IMR-90 (cell line): ENCODE results near the gene DPH3.

Experiments
- BHLHE40 ChIP-seq: fragments of 150-350 bp; IDR thresholded peaks from 2 replicates; pipeline ENCODE4 v1.6.1; 2016; ENCODE audit warnings: mild to moderate bottlenecking, low read depth, low read length
- CTCF ChIP-seq: conservative IDR thresholded peaks from 2 replicates; pipeline ENCODE4 v1.5.1; 2012; ENCODE audit warnings: mild to moderate bottlenecking, low read depth, low read length, improper control_type of control experiment
- FOS ChIP-seq: fragments of 150-350 bp; IDR thresholded peaks from 2 replicates; pipeline ENCODE4 v1.6.1; 2016; ENCODE audit warnings: low read depth, low read length
- MAFK ChIP-seq: IDR thresholded peaks from 2 replicates; pipeline ENCODE4 v1.6.1; 2012; ENCODE audit warnings: low read depth, low read length, improper control_type of control experiment
- MAZ ChIP-seq: IDR thresholded peaks from 2 replicates; pipeline ENCODE4 v1.6.1; 2012; ENCODE audit warnings: low read depth, mild to moderate bottlenecking, low read length, improper control_type of control experiment, moderate library complexity, borderline replicate concordance
- MXI1 ChIP-seq: IDR thresholded peaks from 2 replicates; pipeline ENCODE4 v1.6.1; 2012; ENCODE audit warnings: low read depth, mild to moderate bottlenecking, low read length, moderate library complexity, borderline replicate concordance
- POLR2A ChIP-seq: IDR thresholded peaks from 2 replicates; pipeline ENCODE4 v1.6.1; 2012; ENCODE audit warnings: mild to moderate bottlenecking, low read depth, low read length
- RAD21 ChIP-seq: IDR thresholded peaks from 2 replicates; pipeline ENCODE4 v1.6.1; 2012; ENCODE audit warnings: low read length, improper control_type of control experiment
- RFX5 ChIP-seq: IDR thresholded peaks from 2 replicates; pipeline ENCODE4 v1.8.0; 2012; ENCODE audit warnings: low read depth, mild to moderate bottlenecking, low read length, moderate library complexity
- USF2 ChIP-seq: fragments of 150-350 bp; IDR thresholded peaks from 2 replicates; pipeline ENCODE4 v1.6.1; 2017; ENCODE audit warnings: mild to moderate bottlenecking, antibody characterized with exemption, low read length, low read depth

GRCh38 chr3:16255326-16255725, 9.4 kb downstream of the DPH3 start:
- no peak for TF ChIP-seq CTCF
- TF ChIP-seq MAFK, result no peak
- TF ChIP-seq RAD21, result no peak
- TF ChIP-seq POLR2A, result no peak
- TF ChIP-seq RFX5, result no peak
- TF ChIP-seq USF2, result no peak
- TF ChIP-seq MXI1, result no peak
- no peak for TF ChIP-seq MAZ
- TF ChIP-seq FOS, result no peak
- no peak for TF ChIP-seq BHLHE40
